OCI-M2 (cell line): ENCODE measurements around the gene ZPLD1.

Experiments used
- DNase-seq: peaks from one replicate; lab custom pipeline; 2025; ENCODE audit not compliant: unreplicated experiment; lab: John Stamatoyannopoulos, UW

ZPLD1 gene

GRCh38 chr3:102466001-102466400 is 31.2 kb downstream of the ZPLD1 start:
- DNase-seq = no peak

GRCh38 chr3:102470066-102470465 is 35.3 kb downstream of the ZPLD1 start:
- DNase-seq = no peak

- DNase-seq = no peak
Observed at GRCh38 chr3:102471001-102471400, 36.2 kb downstream of the ZPLD1 start.

GRCh38 chr3:102471491-102471890 is 36.7 kb downstream of the ZPLD1 start:
- no peak for DNase-seq

GRCh38 chr3:102473648-102474047 is 38.8 kb downstream of the ZPLD1 start:
- DNase-seq = no peak

- no peak for DNase-seq
Observed at GRCh38 chr3:102474207-102474606, 39.4 kb downstream of the ZPLD1 start.

- DNase-seq = no peak
Observed at GRCh38 chr3:102476198-102476597, 41.4 kb downstream of the ZPLD1 start.

GRCh38 chr3:102478160-102478559 is 43.3 kb downstream of the ZPLD1 start:
- DNase-seq = no peak

GRCh38 chr3:102480139-102480538 is 45.3 kb downstream of the ZPLD1 start:
- DNase-seq = no peak

GRCh38 chr3:102481050-102481449 is 46.2 kb downstream of the ZPLD1 start:
- DNase-seq = no peak

GRCh38 chr3:102483556-102483955 is 48.7 kb downstream of the ZPLD1 start:
- no peak for DNase-seq

- no peak for DNase-seq
Observed at GRCh38 chr3:102484363-102484762, 49.5 kb downstream of the ZPLD1 start.

GRCh38 chr3:102485701-102486100 is 50.9 kb downstream of the ZPLD1 start:
- no peak for DNase-seq

- no peak for DNase-seq
Observed at GRCh38 chr3:102488331-102488730, 53.5 kb downstream of the ZPLD1 start.

- DNase-seq = no peak
Observed at GRCh38 chr3:102492300-102492699, 57.5 kb downstream of the ZPLD1 start.

GRCh38 chr3:102497571-102497970 is 62.8 kb downstream of the ZPLD1 start:
- no peak for DNase-seq

GRCh38 chr3:102505542-102505941 is 70.7 kb downstream of the ZPLD1 start:
- DNase-seq = no peak

GRCh38 chr3:102510663-102511062 is 75.8 kb downstream of the ZPLD1 start:
- DNase-seq = no peak

- no peak for DNase-seq
Observed at GRCh38 chr3:102511168-102511567, 76.4 kb downstream of the ZPLD1 start.

GRCh38 chr3:102511639-102512038 is 76.8 kb downstream of the ZPLD1 start:
- no peak for DNase-seq

GRCh38 chr3:102512734-102513504 is 78.1 kb downstream of the ZPLD1 start:
- no peak for DNase-seq

GRCh38 chr3:102514241-102514640 is 79.4 kb downstream of the ZPLD1 start:
- DNase-seq = no peak

- DNase-seq = no peak
Observed at GRCh38 chr3:102521246-102521645, 86.4 kb downstream of the ZPLD1 start.
